Frontal cortex (tissue), 4 donors: Measurements from ENCODE around the gene CYB561. TPM values are rescaled to one million over a fixed set of nuclear protein-coding genes. Genes with fewer than 3 reads are reported as not detected.
"Not testable (repeated sequence)": the region's sequence is repeated elsewhere in the genome, so short reads cannot be mapped to it uniquely, and the experiment has no call there.

ENCODE experiments used
- DNase-seq, 2 donors: peaks; one replicate each; pipeline ENCODE4 v3.0.0; 2012; ENCODE audit warnings: low spot score in 2 of 2
- FAIRE-seq: peaks from 2 replicates; lab custom pipeline; 2012; peaks lifted over from hg19 to GRCh38; lab: Jason Lieb, UNC
- total RNA-seq: library from RNA; depleted of rRNA; stranded (reverse); fragments of >200 nt; gene quantifications from one replicate; pipeline ENCODE4 v1.2.3, GENCODE V29; 2014
- donor health status: control.
- donor health status: control.
- donor health status: control.

Gene CYB561
- total RNA-seq, 1 donor from 2014 or later: 15.9 TPM

DNA sequence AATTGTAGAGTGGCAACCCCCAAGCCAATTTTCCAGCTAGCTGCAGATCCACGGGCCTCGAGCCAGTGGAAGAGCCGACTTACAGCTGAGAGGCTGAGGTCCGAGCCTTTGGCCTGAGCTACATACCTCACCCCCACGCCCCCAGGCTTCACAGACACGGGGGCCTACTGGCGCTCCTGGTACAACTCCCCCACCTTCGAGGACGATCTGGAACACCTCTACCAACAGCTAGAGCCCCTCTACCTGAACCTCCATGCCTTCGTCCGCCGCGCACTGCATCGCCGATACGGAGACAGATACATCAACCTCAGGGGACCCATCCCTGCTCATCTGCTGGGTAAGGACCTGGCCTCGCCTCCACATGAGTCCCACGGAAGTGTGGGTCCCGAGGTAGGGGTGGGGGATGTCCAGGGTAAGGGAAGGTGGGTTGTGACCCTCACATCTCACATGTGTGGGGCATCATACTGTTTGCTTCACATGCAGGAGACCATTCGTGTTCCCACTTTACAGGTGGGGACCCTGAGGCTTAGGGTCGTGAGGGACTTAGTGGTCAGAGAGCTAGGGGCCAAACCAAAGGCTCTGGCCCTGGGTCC is 34.2 kb upstream of the CYB561 start:
- no peak for DNase-seq
- FAIRE-seq: no peak

DNA sequence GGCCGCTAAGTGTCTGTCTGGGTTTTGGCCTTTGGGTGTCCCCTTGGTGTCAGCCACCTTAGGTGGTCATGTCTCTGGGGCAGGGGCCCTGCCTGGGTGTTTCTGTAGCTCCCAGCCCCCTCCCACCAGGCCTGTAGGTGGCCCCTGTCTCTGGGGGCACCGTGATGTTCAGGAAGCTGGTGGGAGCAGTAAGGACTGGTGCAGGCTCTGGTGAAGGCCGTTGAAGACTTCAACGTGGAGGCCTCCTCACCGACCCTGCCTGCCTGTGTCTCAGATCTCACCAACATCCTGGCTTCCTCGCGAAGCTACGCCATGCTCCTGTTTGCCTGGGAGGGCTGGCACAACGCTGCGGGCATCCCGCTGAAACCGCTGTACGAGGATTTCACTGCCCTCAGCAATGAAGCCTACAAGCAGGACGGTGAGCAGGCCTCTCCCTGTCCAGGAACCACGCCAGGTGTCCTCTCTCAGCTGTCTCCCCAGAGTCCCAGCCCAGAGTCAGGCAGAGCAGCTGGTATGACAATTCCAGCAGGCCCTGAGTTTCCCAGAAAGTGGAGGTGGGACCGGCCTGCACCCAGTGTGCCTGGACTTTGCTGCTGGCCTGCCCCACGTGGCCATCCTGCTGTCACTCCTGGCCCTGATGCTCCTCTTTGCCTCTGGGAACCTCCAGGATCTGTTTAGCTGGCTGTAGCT is 33.5 kb upstream of the CYB561 start:
- FAIRE-seq (no peak), DNase-seq (no peak)

DNA sequence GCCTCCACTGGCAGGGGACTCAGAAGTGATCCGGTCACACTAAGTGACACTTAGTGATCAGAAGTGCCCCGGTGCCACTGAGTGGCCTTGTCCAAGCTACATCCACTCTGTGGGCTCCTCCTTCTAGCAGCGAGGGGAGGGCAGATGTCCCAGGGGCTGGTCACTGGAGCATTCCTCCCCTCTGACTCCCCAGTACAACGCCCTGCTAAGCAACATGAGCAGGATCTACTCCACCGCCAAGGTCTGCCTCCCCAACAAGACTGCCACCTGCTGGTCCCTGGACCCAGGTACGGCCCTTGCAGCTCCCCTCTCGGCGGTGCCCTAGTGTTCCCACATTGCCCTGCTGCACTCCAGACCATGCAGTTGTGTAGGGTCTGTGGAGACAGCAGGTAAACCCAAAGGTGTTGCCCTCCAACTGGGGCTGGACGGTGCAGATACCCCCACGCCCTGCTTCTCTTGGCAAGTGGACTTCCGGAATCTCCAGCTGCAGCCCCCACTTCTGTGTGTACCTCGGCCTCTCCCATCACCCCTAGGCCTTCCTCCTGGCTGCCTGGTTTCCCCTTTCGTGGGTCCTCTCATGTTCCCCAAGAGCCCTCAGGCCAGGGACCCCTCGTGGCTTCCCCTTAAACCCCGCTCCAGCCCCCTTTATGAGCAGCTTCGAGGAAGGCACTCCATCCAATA is 32.8 kb upstream of the CYB561 start:
- no peak for FAIRE-seq
- peak; percentile 68 to 79 for DNase-seq

DNA sequence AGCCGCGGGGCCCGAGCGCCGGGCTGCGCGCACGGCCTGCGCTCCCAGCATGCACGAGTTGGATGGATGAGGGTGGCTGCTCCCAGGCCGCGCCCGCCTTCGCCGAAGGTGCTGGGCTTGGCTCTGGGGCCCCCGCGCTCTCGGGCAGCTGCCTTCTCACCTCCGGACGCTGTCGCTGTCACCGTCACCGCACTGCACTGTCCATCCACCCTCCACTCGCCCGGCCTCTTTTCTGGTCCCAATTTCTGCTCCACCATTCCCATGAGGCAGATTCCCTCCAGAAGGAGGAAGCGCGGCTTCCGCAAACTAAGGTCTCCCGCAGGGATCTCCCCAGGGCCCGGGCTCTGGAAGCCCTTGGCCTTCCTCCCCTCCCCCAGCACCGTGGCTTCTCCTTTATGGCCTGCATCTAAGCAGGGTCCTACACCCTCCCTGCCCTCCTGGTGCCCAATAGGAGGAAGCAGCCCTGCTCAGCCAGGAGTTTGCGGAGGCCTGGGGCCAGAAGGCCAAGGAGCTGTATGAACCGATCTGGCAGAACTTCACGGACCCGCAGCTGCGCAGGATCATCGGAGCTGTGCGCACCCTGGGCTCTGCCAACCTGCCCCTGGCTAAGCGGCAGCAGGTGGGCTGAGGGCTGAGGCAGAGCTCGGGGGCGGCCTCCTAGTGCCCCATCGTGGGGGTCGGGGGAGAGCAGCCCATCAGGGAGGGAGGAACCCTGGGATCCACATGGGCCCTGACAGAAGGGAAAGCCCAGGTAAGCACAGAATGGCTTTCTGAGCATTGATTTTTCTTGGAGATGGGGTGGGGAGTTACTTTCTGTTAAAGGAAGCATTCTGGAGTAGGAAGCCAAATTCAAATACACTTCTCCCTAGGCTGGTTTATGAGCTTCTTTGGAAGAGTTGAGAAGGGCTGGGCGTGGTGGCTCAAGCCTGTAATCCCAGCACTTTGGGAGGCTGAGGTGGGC is 31.7 kb upstream of the CYB561 start:
- FAIRE-seq (no peak), DNase-seq (peak in 1 of 2 donors; percentile 46)

DNA sequence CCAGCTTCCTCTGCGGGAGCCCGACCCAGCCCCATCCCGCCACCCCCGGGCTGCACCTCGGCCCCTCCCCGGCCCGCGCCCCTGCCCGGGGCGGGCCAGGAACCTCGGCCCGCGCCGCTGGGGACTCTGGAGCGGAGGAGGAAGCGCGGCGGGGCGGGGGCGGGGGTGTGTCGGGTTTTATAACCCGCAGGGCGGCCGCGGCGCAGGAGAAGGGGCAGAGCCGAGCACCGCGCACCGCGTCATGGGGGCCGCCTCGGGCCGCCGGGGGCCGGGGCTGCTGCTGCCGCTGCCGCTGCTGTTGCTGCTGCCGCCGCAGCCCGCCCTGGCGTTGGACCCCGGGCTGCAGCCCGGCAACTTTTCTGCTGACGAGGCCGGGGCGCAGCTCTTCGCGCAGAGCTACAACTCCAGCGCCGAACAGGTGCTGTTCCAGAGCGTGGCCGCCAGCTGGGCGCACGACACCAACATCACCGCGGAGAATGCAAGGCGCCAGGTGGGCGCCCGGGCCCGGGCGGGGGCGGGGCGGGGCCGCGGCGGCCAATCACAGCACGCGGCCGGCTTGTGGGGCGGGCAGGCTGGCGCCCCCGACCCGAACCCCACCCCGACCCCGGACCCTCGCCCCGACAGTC is 30.9 kb upstream of the CYB561 start, which contains the start of gene ACE:
Gene ACE (plus strand): TSS at position 208 of the 626 bp plus-strand sequence. CDS start 34 bp downstream, at position 242.
- DNase-seq (peak; percentile 56 to 67), FAIRE-seq (no peak)

DNA sequence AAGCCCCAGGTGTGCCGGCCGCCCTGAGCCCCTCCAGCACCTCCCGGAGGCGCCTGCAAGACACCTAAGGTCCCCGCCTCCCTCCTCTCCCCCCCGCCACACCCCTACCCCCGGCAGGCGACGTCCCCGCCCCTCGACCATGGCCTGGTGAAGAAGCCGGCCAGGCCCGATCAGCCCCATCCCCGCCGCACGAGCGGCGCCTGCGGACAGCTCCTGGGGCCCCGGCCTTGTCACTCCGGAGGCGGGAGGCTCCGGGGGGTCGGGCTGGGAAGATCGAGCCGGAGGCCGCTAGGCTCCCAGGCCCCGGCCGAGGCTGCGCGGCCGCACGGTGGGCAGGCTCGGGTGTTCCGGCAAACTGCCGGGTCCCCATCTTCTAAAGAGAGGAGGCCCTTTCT is 30.4 kb upstream of the CYB561 start:
- FAIRE-seq (no peak), DNase-seq (no peak)

DNA sequence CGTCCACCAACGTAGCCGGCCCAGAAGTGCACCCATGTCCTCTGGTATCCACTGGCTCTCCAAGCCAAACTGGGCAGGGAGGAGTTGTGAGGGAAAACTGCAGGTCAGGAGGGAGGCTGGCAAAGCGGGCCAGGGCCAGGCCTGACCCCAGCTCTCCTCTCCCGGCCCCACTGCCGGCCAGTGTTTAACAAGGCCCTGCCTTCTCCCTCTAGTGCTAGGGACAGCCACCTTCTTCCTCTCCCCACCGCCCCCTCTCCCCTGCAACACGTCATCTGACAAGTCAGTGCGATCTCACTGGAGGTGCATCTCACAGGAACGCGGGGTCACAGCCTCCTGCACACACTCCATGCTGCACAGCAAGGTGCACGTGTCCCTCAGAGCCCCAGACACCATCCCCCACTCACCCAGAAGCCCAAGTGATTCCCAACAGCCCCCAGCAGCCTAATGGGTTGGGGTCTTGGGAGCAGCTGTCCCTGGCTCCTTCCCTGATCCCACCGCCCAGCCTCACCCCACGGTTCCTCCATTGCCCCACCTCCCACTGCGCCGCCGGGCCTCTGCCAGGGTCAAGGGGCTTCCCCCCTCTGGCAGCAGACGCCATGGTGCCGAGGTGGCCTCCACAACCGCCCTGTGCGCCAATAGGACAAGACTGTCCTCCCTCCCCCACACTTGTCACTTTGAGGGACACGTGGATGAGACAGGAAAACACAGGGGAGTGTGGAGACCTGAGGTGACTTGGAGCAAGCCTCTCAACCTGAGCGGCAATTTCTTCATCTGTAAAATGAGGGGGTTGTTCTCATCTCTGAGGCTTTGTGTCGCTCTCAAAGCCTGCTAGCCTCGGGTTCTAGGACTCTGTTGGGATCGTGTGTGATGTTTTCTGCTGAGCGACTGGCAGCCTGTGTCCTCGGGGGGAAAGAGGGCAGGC is 29.6 kb upstream of the CYB561 start:
- DNase-seq: no peak

DNA sequence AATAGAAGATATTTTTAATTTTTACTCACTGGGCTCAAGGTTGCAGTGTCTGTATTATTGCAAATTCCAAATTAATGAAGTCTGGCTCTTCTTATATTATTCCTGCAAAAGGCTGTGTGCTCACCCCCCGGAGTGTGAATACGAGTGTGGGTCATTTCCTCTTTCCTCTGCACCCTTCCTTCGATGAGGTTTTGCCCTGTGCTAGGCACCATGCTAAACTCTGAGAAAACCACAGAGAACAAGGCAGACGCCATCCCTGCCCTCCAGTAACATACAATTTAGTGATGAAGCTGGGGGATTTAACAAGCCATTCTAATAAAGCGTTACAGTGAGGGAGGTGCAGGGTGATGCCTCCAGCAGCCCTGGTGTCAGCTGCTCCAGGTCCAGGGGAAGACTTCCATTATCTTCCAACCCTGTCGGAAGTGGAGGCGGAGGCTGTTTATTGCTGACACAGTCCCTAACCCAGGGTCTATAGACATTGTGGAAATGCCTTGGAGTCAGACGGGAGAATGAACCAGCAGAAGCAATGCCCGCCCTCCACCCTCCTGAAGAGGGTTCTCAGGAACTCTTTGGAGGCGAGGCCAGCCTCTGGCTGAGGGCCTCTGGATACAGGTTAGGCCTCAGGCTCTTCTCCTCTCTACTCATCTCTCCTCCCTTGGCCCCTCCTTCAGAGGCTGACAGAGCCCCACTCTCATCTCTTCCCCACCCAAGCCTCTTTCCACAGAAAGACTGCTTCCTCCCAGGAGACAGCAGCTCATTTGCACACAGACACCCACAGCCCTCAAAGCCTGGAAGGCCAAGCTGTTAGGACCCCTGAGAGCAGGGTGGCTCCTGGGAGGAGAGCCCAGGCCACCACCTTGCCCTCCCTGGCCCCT is 28.7 kb upstream of the CYB561 start:
- no peak for DNase-seq
- no peak for FAIRE-seq

More for the DNA sequence above, 29.6 kb upstream of the CYB561 start:
- no peak for FAIRE-seq

DNA sequence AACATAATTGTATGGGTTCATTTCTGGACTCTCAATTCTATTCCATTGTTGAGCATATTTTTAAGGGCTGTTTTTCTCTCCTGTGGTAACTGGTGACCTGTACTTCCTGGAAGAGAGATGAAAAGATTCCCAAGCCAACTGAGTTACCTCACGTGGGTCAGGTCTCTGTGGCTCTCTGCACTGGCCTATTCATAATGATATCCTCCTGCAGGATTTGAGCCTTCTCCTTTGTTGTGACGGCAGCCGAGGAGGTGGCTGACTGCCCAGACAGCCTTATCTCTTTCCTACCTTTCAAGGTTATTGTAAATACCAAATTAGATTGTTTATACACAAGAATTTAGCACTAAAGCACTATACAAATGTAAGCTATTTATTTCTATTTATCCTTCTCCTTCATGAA is 28.1 kb upstream of the CYB561 start:
- FAIRE-seq: no peak
- no peak for DNase-seq

DNA sequence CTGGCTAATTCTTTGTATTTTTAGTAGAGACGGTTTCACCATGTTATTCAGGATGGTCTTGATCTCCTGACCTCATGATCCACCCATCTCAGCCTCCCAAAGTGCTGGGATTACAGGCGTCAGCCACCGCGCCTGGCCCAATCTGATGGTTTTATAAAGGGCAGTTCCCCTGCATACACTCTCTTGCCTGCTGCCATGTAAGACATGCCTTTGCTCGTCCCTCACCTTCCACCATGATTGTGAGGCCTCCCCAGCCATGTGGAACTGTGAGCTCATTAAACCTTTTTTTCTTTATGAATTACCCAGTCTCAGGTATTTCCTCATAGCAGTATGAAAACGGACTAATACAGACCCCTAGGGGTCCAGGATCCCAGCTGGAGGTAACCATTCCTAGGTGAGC is 22.0 kb upstream of the CYB561 start:
- DNase-seq, FAIRE-seq: not testable (repeated sequence)

DNA sequence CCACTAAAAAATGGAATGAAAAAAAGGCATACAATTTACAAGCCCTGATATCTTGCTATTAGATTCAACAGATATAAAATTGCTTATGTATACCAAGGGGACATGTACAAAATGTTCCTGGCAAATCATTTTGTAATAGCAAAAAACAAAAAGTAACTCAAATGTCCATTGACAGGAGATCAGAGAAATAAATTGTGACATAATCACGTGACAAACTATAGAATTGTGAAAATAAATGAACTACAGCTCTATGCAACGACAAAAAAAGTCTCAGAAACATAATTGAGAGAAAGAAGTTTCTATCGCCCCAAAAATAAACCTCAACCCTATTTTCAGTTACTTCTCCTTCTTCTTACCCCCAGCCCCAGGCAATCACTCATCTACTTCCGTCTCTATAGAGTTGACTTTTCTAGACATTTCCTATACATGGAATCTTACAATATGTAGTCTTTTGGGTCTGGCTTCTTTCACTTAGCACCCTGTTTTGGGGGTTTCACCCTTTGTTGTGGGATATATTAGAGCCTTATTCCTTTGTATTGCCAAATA is 18.7 kb upstream of the CYB561 start:
- no peak for FAIRE-seq

DNA sequence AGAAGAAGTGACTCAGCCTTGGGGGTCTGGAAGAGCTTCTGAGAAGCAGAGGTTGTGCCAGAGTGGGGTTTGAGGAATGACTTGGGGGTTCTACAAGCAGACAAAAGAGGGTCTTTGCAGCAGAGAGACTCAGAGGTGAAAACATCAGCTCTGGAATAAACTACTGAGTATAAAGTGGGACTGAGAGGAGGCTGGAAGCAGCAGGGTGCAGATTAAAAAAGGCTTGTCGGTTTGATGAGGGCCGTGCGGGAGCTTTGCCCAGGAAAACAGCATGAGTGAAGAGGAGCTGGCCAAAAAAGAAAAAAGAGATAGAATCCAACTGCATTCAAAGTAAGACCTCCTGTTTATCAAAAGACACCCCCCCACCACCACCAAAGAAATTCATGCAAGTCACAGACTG is 17.7 kb upstream of the CYB561 start:
- no peak for FAIRE-seq
- no peak for DNase-seq

More for the DNA sequence above, 18.7 kb upstream of the CYB561 start:
- DNase-seq: no peak

DNA sequence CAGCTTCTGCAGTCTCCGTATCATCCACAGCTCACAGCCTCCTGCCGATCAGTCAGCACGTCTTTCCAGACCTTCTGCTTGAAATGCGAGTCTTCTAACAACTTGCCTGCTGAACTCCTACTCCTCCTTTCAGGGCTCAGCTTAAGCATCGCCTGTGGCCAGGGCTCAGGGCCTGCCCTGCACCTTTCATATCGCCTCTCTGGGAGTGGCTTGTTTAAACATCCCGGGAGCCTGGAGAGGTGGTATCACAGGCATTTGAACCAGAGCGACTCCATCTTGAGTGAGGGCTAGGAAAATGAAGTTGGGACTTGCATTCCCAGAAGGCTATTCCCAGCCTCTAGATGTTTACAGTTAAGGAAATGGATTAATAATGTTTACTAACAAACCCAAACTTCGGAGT is 13.9 kb upstream of the CYB561 start:
- FAIRE-seq (no peak), DNase-seq (no peak)

DNA sequence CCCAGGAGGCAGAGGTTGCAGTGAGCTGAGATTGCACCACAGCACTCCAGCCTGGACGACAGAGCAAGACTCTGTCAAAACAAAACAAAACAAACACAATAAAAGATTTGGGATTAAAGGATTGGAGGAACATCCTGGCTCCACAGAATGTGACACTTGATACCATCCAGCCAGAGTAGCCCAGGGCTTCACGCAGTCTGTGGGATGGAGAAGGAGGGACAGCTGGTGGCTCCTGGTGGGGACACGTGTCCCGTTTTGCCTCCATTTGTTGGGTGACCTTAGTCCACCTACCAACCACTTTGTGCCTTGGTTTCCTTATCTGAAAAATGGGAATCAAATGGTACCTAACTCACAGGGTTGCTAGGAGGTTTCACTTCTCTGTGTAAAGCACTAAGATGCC is 12.4 kb upstream of the CYB561 start:
- FAIRE-seq (no peak), DNase-seq (no peak)

DNA sequence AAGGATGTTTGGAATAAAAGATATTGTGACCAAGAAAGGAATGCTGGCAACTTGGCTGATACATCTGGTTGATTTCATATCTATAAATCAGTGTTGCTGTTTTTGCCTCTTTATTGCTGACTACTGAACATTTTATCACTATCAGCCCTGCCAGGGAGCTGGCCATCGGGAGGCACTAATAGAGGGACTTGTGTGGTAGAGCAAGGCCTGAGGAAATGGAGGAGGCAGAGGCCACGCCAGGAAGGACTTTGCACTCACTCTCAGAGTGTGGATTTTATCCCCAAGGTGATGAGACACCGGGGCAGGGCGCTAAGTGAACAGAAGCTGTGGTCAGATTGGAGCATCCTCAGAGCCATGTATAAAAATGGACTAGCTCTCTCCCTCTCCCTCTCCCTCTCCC is 9.3 kb upstream of the CYB561 start:
- FAIRE-seq: no peak

DNA sequence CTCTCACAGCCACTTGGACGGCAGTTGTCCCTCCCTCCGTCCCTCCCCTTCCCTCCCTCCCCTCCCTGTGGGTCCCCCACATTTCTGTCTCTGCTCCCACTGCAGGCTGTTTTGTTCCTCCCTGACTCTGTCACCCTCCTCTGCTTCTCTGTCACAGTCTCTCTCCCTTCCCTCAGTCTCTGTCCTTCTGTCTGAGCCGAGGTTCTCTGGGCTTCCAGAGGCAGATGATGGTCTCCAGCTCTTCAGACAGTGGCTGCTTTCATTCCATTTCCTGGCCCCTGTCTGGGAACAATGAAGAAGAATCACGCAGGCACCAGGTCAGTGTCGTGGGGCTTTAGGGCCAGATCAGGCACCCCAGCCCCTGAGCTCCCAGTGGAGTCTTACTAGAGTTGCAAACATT is 8.8 kb upstream of the CYB561 start:
- no peak for FAIRE-seq
- no peak for DNase-seq

More for the DNA sequence above, 9.3 kb upstream of the CYB561 start:
- no peak for DNase-seq

DNA sequence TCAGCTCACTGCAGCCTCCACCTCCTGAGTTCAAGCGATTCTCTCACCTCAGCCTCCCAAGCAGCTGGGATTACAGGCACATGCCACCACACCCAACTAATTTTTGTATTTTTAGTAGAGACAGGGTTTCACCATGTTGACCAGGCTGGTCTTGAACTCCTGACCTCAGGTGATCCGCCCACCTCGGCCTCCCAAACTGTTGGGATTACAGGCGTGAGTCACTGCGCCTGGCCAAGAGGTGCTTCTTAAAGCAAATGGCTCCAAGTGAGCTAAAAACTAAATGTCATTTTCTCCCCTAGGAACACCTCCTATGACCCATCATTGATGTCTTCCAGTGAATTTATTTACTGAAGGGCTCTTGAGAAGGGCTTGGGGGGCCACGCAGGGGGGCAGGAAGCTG is 8.3 kb upstream of the CYB561 start:
- DNase-seq, FAIRE-seq: not testable (repeated sequence)
